Activated CD8-positive, alpha-beta memory T cell treated with anti-CD3 and anti-CD28 coated beads for 36 hours (primary cell): ENCODE measurements around the gene CDKN1B. TPM values are rescaled to one million over a fixed set of nuclear protein-coding genes. Genes with fewer than 3 reads are reported as not detected.

Source experiments
- CTCF ChIA-PET: fragments of 350-600 bp; sonication (Branson Sonifier 250); formaldehyde crosslinking; loops from one replicate; lab custom pipeline; 2021; ENCODE audit warnings: antibody characterized with exemption; lab: Charles Lee
- POLR2A ChIA-PET: fragments of 350-600 bp; sonication (Branson Sonifier 250); formaldehyde crosslinking; loops from one replicate; lab custom pipeline; 2021; ENCODE audit warnings: antibody characterized with exemption; lab: Charles Lee
- total RNA-seq, 2 experiments: library from RNA; stranded (reverse); gene quantifications; one replicate each; pipeline ENCODE4 v1.2.3, GENCODE V29; 2021

CDKN1B gene
- total RNA-seq, 2 experiments from 2014 or later = 33.5 to 33.8 TPM

- ChIA-PET CTCF (no interaction called here), POLR2A (interaction anchor here (0.6 to 3.2 kb wide), 4 partner anchors 23 to 363 kb away, joined by 3 to 24 read pairs (median 10); partner anchors contain the start of gene BORCS5)
These were observed 2.9 kb downstream of the CDKN1B start for GRCh38 chr12:12720052-12720451.

- CTCF ChIA-PET = no interaction called here
- POLR2A ChIA-PET = interaction anchor here (0.5 to 3.2 kb wide), 4 partner anchors 10 to 364 kb away, joined by 3 to 15 read pairs (median 4); partner anchors contain the start of gene BORCS5
These were observed 3.5 kb downstream of the CDKN1B start for GRCh38 chr12:12720672-12721161.

- CTCF ChIA-PET = interaction anchor here (1.5 kb wide), 1 partner anchor 15 kb away, joined by 4 read pairs; no protein-coding TSS in a partner anchor
- POLR2A ChIA-PET = interaction anchor here (0.5 to 1.8 kb wide), 4 partner anchors 9 to 363 kb away, joined by 3 to 4 read pairs (median 4); no protein-coding TSS in a partner anchor
These were observed 4.1 kb downstream of the CDKN1B start for GRCh38 chr12:12721176-12721751.

GRCh38 chr12:12721814-12722434, 4.8 kb downstream of the CDKN1B start:
- ChIA-PET POLR2A (interaction anchor here (1.3 to 1.8 kb wide), 2 partner anchors 15 to 364 kb away, joined by 4 to 7 read pairs; no protein-coding TSS in a partner anchor), CTCF (interaction anchor here (0.6 to 1.5 kb wide), 2 partner anchors 11 to 15 kb away, joined by 3 to 4 read pairs; no protein-coding TSS in a partner anchor)

- POLR2A ChIA-PET = interaction anchor here (0.6 to 1.8 kb wide), 4 partner anchors 8 to 365 kb away, joined by 4 to 14 read pairs (median 6); no protein-coding TSS in a partner anchor
- CTCF ChIA-PET = interaction anchor here (0.6 to 1.5 kb wide), 3 partner anchors 11 to 364 kb away, joined by 3 to 4 read pairs (median 3); no protein-coding TSS in a partner anchor
These were observed 5.4 kb downstream of the CDKN1B start for GRCh38 chr12:12722435-12723148.

- ChIA-PET POLR2A (interaction anchor here (0.6 to 2.7 kb wide), 4 partner anchors 9 to 26 kb away, joined by 4 to 19 read pairs (median 10); no protein-coding TSS in a partner anchor), CTCF (interaction anchor here (0.6 to 5.8 kb wide), 2 partner anchors 14 to 365 kb away, joined by 3 to 29 read pairs; no protein-coding TSS in a partner anchor)
These were observed 6.0 kb downstream of the CDKN1B start for GRCh38 chr12:12723149-12723680.

GRCh38 chr12:12723681-12724420, 6.7 kb downstream of the CDKN1B start:
- POLR2A ChIA-PET = interaction anchor here (0.7 to 2.7 kb wide), 6 partner anchors 7 to 366 kb away, joined by 3 to 72 read pairs (median 20); partner anchors contain the start of genes BORCS5 and CDKN1B
- CTCF ChIA-PET = interaction anchor here (1.8 to 5.8 kb wide), 2 partner anchors 8 to 13 kb away, joined by 15 to 29 read pairs; partner anchors contain the start of gene CDKN1B

GRCh38 chr12:12724421-12725085, 7.4 kb downstream of the CDKN1B start:
- ChIA-PET CTCF (interaction anchor here (0.8 to 5.8 kb wide), 3 partner anchors 8 to 27 kb away, joined by 3 to 29 read pairs (median 15); partner anchors contain the start of gene CDKN1B), POLR2A (interaction anchor here (0.7 to 2.7 kb wide), 10 partner anchors 8 to 367 kb away, joined by 3 to 72 read pairs (median 18); partner anchors contain the start of genes BORCS5 and CDKN1B)

- POLR2A ChIA-PET = interaction anchor here (0.7 to 2.7 kb wide), 12 partner anchors 9 to 1954 kb away, joined by 4 to 72 read pairs (median 14); partner anchors contain the start of genes BORCS5 and CDKN1B
These were observed 8.2 kb downstream of the CDKN1B start for GRCh38 chr12:12725086-12725955.

GRCh38 chr12:12725956-12726554, 8.9 kb downstream of the CDKN1B start:
- CTCF ChIA-PET = interaction anchor here (1.0 to 5.8 kb wide), 7 partner anchors 9 to 369 kb away, joined by 3 to 29 read pairs (median 4); partner anchors contain the start of genes BORCS5 and CDKN1B
- POLR2A ChIA-PET = interaction anchor here (0.7 to 2.7 kb wide), 9 partner anchors 9 to 368 kb away, joined by 4 to 72 read pairs (median 19); partner anchors contain the start of genes BORCS5 and CDKN1B

More at GRCh38 chr12:12725086-12725955, 8.2 kb downstream of the CDKN1B start:
- CTCF ChIA-PET = interaction anchor here (0.8 to 5.8 kb wide), 7 partner anchors 9 to 368 kb away, joined by 3 to 29 read pairs (median 4); partner anchors contain the start of genes BORCS5 and CDKN1B

GRCh38 chr12:12726555-12727093, 9.5 kb downstream of the CDKN1B start:
- POLR2A ChIA-PET = interaction anchor here (0.6 to 2.6 kb wide), 3 partner anchors 9 to 690 kb away, joined by 3 to 36 read pairs (median 3); no protein-coding TSS in a partner anchor
- CTCF ChIA-PET = interaction anchor here (1.0 to 5.8 kb wide), 3 partner anchors 8 to 45 kb away, joined by 3 to 29 read pairs (median 6); no protein-coding TSS in a partner anchor

- ChIA-PET CTCF (no interaction called here), POLR2A (interaction anchor here (0.7 kb wide), 1 partner anchor 56 kb away, joined by 5 read pairs; no protein-coding TSS in a partner anchor)
These were observed 14.0 kb downstream of the CDKN1B start for GRCh38 chr12:12731178-12731577.

GRCh38 chr12:12731785-12732184, 14.6 kb downstream of the CDKN1B start:
- ChIA-PET POLR2A (no interaction called here), CTCF (no interaction called here)

- POLR2A ChIA-PET = no interaction called here
- CTCF ChIA-PET = interaction anchor here (0.6 kb wide), 1 partner anchor 11 kb away, joined by 3 read pairs; no protein-coding TSS in a partner anchor
These were observed 15.9 kb downstream of the CDKN1B start for GRCh38 chr12:12733118-12733517.
